CD1c-positive myeloid dendritic cell (primary cell): ENCODE measurements around the gene ANKH.
"Not testable (repeated sequence)": the region's sequence is repeated elsewhere in the genome, so short reads cannot be mapped to it uniquely, and the experiment has no call there.

Experiments used
- DNase-seq: peaks from one replicate; pipeline ENCODE4 v3.0.0-alpha.2; 2016; ENCODE audit errors: extremely low spot score

Gene ANKH

DNA sequence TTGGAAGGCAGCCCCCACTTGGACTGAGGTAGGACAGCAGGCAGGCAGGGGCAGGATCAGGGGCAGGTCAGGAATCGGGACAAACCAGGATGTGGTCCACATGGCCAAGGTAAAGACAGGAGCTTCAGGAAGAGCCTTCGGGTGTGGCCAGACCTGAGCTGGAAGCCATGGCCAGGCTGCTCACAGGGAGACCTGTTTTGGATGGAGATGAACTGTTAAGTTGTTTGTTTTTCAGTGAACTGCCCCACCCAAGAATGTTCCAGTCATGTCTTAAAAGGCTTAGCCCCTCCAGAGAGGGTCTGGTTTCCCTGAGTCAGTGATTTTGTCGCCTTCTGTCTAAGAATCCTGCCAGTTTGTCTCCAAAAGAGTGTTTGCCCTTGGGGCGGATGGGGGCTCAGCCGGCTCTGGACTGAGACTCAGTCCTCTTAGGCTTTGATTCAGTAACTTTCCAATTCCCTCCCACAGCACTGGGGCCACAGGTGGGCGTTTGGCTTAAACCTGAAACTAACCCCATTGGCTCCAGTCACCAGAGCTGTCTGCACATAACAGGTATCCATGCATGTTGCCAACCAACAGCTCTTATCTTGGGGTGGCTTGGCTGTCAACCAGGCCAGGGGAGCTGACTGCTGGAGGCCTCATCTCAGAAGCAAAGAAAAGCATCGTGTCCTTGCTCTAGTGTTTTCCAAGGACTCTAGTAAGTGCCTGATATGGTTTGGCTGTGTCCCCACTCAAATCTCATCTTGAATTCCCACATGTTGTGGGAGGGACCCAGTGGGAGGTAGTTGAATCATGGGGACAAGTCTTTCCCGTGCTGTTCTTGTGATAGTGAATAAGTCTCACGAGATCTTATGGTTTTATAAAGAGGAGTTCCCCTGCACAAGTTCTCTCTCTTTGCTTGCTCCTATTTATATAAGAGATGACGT, 11.3 kb upstream of the ANKH start:
- DNase-seq, result no peak

GRCh38 chr5:14881826-14882225, 10.2 kb upstream of the ANKH start:
- DNase-seq, result no peak

DNA sequence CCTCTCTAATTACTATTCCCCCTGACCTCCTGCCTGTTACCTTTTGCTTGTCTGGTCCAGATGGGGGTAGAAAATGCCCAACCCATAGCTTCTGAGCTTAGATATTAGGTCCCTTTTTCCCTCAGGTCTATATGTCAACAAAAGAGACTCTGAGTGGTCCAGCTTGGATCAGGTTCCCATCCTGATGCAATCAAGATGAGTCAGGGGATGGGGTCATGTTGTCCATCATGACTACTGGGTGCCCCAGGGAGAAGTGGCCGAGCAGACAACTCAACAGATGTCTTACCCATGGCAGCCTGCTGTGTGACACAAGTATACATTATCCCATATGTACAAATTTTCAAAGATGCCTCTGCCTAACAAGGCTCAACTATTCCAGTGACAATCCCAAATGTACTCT, 9.1 kb upstream of the ANKH start:
- no peak for DNase-seq

DNA sequence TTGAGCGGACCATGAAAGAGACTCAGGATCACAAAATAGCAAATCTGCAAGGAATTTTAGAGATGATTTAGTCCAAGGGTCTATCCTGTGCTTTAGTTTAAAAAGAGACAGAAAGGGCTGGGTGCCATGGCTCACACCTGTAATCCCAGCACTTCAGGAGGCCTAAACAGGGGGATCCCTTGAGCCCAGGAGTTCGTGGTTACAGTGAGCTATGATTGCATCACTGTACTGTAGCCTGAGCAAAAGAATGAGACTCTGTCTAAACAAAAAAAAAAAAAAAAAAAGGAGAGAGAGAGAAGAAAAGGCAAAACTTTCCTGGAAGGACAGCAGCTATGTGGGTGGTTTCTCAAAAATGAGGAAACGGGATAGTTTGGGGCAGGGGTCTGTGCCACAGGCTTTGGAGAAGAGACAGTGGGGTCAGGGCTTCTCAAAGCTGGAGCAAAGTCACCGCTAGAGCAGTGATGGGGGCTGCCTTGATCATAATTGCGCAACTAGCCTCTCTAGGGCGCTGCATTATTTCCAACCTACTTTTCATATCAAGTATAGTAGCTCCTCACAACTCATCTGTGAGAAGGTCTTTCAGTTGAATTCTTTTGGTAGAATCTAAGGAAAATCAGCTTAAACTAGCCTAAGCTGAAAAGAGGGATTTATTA, 8.5 kb upstream of the ANKH start:
- no peak for DNase-seq

DNA sequence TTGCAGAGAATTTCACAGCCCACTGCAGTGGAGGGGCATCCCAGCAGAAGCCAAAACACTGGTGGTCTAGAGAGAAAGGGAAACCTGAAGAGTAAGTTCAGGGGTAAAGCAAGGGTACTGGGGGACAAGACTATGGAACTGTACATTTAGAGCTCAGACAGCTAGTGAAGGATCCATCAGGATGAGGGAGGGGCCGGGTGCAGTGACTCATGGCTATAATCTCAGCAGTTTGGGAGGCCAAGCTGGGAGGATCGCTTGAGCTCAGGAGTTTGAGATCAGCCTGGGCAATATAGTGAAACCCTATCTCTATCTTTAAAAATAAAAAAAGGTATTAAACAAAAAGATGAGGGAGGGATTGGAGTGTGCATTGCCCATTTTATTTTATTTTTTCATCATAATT, 7.8 kb upstream of the ANKH start:
- DNase-seq, result no peak

DNA sequence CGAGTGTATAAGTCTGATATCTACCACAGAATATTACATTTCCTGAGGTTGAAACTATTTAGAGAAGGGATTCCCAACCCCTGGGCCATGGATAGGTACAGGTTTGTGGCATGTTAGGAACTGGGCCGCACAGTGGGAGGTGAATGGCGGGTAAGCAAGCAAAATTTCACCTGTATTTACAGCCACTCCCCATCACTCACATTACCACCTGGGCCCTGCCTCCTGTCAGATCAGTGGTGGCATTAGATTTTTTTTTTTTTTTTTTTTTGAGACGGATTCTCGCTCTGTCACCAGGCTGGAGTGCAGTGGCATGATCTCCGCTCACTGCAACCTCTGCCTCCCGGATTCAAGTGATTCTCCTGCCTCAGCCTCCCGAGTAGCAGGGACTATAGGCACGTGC, 6.6 kb upstream of the ANKH start:
- DNase-seq, result not testable (repeated sequence)

GRCh38 chr5:14876095-14876494, 4.5 kb upstream of the ANKH start:
- DNase-seq, result no peak

DNA sequence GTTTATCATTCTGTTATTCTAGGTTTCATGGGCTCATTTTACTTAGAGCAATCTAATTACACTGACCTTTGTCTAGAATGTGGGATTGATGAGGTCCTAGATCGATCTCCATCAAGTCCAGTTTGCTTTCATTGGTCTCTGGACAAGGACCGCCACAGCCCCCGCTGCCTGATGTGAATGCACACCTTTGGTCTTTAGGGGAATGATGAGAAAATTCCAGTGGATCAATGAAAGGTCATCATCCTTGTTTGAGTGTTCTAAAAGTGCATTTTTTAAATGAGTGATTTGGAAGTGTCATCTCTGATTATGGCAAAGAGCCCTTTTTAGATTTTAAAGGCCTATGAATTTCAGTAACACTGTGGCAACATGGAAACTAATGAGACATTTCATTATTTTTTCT, 2.2 kb upstream of the ANKH start:
- DNase-seq, result no peak

- no peak for DNase-seq
These were observed 1.5 kb upstream of the ANKH start for GRCh38 chr5:14873093-14873492.

- peak; percentile 71 for DNase-seq
These were observed 752 bp upstream of the ANKH start for GRCh38 chr5:14872070-14872989.

- peak; percentile 36 for DNase-seq
These were observed 1.0 kb downstream of the ANKH start for GRCh38 chr5:14870337-14871213.

GRCh38 chr5:14869668-14870164, 1.9 kb downstream of the ANKH start:
- peak; percentile 49 for DNase-seq

DNA sequence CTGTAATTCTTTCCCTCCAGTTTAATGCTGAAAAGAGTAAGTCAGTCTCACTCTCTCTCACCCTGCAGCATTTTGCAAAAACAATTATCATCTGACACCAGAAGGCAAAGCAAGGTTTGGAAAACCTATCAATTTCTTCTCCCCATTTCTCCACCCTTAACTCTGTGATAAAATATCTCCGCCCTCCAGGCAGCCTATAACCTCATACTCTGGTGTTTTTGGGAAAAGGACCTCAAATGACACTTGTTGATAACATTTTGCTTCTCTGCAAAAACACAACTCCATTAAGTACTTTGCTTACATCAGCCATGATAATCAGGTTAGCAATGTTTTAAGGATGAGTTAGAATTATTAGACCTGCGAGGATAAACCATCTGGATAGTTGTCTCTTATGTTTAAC, 2.3 kb downstream of the ANKH start:
- DNase-seq, result no peak

GRCh38 chr5:14868771-14869170, 2.8 kb downstream of the ANKH start:
- no peak for DNase-seq

DNA sequence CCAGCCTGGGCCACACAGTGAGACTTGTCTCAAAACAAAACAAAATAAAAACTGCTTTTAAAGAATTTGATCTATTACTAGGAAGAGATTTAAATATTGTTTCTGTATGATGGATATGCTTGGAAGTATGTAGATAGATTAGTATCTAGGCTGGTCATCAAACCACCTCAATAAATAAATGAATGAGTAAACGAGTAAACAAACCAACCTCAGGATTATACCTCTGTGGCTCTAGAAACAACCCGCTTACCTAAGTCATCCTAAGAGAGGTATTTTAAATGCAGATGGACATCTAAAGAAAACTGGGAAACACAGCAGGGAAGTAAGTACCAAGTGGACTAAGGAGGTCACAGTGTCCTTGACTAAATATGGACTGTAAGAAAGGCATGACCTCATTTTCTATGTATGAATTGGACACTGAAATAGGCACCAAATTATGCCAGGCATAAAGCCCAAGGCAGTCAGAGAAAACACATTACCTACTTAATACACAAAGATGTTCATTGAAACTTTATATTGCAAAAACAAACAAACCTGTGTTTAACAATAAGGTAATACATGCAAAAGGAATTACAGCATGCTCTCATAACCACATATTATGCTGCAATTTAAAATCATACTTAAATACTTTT, 7.3 kb downstream of the ANKH start:
- DNase-seq, result no peak

DNA sequence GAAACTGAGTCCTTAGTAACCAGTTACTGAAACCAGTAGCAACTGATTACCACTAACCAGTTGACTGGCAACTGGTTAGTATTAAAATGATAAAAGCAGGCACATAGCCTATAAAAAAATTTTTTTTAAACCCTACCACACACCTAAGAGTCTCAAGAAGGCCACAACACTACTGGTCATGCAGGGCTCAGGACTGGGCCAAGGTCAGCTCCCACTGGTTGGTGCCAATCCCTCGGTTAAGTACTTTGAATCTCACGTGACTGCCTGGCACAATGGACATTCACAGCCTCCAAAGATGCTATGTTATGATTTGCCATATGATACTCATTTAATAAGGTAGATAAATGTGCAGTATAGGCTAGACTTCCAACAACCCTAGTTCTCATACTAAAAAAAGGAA, 8.5 kb downstream of the ANKH start:
- no peak for DNase-seq

GRCh38 chr5:14861123-14861765, 10.3 kb downstream of the ANKH start:
- DNase-seq, result no peak

DNA sequence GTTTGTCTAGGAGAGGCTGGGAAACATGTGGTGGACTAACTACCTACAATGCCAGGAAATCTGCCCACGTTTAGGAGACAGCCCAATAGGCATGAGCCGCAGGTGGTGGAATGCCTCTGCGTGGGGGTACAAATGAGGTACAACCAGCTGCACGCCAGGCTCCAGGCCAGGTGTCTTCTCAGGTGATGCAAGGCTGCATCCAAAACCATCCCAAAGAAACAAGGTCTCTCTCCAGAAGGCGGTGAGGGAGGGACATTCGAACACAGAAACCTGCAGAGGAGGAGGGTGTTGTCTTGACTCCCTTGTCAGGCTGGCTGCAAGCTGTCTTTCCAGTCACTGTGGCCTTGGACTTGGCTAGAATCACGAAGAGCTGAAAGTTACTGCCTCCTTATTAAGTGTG, 11.6 kb downstream of the ANKH start:
- no peak for DNase-seq

DNA sequence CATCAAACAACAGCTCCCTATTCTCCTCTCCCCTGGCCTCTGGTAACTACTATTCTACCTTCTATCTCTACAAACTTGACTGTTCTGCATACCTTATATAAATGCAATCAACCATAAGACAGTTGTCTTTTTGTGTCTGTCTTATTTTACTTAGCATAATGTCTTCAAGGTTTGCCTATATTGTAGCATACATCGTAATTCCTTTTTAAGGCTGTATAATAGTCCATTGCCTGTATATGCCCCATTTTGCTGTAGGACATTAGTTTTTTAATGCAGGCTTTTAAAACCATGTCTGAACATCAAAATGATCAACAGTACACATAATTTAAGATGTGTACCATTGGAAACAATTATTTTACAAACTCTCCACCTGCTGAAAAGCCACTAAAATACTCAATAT, 12.4 kb downstream of the ANKH start:
- no peak for DNase-seq

GRCh38 chr5:14855366-14855765, 16.2 kb downstream of the ANKH start:
- no peak for DNase-seq
